ENCODE results near the gene ZFHX3.

DNA sequence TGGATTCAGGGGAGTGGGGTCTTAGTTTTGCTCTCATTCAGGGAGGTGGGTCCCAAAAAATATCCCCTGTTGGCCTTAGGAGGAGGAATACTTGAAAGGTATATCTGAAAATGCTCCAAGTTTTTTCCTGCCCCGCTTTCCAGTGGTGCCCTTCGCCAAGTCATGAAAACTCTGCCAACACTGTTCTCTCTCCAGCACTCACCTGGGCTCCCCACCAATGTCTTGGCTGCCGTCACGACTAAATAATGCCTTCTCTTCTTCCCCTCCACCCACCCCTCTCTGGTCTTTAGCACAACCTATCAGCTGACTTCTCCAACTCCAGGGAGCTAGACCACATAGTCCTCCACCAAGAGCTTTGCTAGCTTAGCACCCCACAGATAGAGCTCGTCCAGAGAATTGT lies 30.6 kb downstream of the ZFHX3 start:
- TF ChIP-seq CTCF (IDR thresholded peaks at IDR 0.05; ENCODE audit: extremely low read depth in 1 of 2, insufficient read depth in 1 of 2, low read depth in 1 of 2, low read length in 2 of 2): no peak
- no peak for TF ChIP-seq POLR2A (IDR thresholded peaks at IDR 0.05; ENCODE audit: low read depth, low read length)
- TF ChIP-seq MAX (IDR thresholded peaks at IDR 0.05; ENCODE audit: insufficient read depth, insufficient read length): no peak
- no peak for TF ChIP-seq MYC (IDR thresholded peaks at IDR 0.05; ENCODE audit: low read depth, low read length)
- TF ChIP-seq POLR2AphosphoS5 (IDR thresholded peaks at IDR 0.05; ENCODE audit: insufficient read depth, low read depth, low read length): no peak

Measured in endothelial cell of umbilical vein (primary cell).